Left renal pelvis (tissue), 4 donors: Measurements from ENCODE around the gene WIPF1. TPM values are rescaled to one million over a fixed set of nuclear protein-coding genes. Genes with fewer than 3 reads are reported as not detected.
A peak's percentile ranks its signal among the peaks of the same experiment; 100 is the strongest.

Experiments used
- DNase-seq, 4 donors: peaks; one replicate each; pipeline ENCODE4 v3.0.0-alpha.2; 2013; ENCODE audit warnings: low read depth in 4 of 4, low spot score in 3 of 4
- polyA plus RNA-seq, 4 donors: library from polyadenylated mRNA; unstranded; fragments of 120-200 nt; gene quantifications; one replicate each; pipeline ENCODE4 v1.2.1, GENCODE V29; 2013; ENCODE audit not compliant: insufficient read length in 4 of 4

Gene WIPF1
- polyA plus RNA-seq, 4 donors = 27.6 to 36.6 (median 29.0) TPM

DNA sequence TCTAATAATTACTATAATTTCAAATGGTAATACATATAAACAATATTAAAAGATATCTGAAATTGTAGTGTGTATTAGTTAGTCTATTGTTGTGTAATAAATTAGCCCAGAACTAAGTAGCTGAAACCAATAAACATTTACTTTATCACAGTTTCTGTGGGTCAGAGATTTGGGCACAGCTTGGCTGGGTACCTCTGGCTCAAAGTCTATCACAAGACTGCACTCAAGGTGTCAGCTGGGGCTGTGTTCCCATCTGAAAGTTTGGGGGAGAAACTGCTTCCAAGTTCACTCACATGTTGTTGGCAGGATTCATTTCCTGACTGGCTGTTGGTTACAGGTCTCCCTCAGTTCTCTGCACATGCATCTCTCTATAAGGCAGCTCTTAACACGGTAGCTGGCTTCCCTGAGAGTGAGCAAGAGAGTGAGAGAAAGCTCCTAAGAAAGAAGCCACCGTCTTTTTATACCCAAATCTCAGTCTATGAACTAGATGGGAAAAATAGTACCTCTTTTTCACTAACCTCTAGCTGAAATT, 25.6 kb upstream of the WIPF1 start:
- DNase-seq = no peak

- no peak for DNase-seq
Measured at GRCh38 chr2:174621323-174621722, 23.7 kb upstream of the WIPF1 start.

GRCh38 chr2:174618179-174618578, 20.6 kb upstream of the WIPF1 start:
- no peak for DNase-seq

GRCh38 chr2:174617718-174618117, 20.1 kb upstream of the WIPF1 start:
- DNase-seq = no peak

- DNase-seq = no peak
Measured at GRCh38 chr2:174617120-174617519, 19.5 kb upstream of the WIPF1 start.

GRCh38 chr2:174615871-174616436, 18.4 kb upstream of the WIPF1 start:
- DNase-seq = no peak

DNA sequence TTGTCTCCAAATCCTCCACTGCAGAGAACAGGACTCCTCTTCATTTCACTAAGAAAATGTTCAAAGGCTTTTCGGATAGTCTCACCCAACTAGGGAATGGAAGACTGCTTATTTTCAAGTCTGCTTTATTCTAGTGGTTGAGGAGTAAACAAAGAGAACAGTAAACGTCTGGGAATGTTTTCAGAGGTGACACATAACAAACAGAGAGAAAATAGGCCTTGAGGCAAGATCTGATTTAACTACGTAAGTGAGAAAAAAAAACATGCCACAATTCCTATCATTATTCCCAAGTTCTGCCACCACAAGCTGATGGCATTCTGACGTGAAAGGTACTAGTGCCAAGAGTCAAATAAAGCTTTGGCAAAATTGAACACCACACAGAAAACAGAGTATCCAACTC, 16.7 kb upstream of the WIPF1 start:
- DNase-seq = no peak

- DNase-seq = no peak
Measured at GRCh38 chr2:174613531-174613930, 15.9 kb upstream of the WIPF1 start.

DNA sequence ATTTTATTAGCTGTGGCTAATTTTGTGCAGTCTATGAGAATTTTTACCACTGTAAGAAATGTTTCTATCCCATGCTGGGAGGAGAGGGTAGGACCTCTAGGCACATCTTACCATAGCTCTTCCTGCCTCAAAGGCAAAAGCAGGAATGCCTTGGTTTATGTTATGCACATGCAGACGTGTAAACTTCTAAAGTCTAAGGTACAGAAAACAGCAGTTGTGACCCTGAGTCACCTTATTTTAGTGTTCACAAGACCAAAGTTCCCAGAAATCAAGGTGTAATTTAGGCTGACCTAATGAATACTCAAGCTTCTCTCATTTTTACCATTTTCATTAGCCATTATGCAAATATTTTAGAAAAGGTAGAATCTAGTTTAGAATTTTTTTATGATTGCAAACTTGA, 15.4 kb upstream of the WIPF1 start:
- no peak for DNase-seq

DNA sequence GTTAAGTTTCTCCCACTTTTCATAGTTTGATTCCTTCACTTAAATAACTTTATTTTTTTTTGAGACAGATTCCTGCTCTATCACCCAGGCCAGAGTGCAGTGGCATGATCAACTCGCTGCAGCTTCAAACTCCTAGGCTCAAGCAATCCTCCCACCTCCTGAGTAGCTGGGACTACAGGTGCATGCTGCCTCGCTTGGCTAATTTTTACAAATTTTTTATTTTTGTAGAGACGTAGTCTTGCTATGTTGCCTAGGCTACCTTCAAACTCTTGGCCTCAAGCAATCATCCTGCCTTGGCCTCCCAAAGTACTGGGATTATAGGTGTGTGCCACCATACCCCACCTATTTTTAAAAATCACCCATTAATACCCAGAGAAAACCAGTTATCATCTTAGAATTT, 14.2 kb upstream of the WIPF1 start:
- no peak for DNase-seq

- no peak for DNase-seq
Measured at GRCh38 chr2:174611006-174611405, 13.4 kb upstream of the WIPF1 start.

- DNase-seq = no peak
Measured at GRCh38 chr2:174610243-174610995, 12.8 kb upstream of the WIPF1 start.

- no peak for DNase-seq
Measured at GRCh38 chr2:174609261-174609660, 11.7 kb upstream of the WIPF1 start.

GRCh38 chr2:174608866-174609214, 11.2 kb upstream of the WIPF1 start:
- no peak for DNase-seq

DNA sequence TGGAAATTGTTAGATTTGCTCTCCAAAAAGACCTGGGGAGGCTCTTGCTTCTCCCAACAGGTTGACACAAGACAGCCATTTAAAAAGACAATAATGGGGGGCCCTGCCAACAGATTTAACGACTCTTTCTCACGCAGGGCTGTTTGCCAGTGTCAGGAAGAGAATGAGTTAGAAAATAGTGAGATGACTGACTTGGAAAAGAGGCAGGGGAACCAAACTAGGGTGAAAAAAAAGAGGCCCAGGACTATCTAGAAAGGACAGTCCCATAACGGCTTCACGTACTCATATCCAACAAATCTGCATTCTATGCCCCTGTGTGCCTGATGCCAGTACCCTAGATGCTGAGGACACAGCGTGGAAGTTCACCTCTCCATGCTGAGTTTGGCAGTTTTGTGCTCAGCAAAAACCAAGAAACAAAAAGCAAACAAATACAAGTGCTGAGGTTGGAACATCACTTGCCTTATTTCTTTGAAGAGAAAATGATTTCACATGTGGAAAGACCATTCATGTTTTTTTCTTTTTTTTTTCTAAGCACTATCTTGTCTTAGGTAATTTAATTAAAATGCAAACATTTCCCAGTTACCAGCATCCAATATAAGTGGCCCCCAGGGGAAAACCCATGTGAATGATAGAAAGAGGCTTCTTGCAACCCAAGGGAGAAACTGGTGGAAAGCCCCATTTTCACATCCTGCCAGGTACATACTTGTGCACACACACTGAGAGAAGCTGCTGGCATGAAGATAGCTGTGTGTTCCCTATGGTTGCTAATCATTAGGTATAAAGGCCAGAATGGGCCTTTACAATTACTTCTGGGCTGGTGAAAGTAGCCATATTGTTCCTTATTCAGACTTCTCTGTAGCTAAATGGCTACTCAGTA, 10.6 kb upstream of the WIPF1 start:
- no peak for DNase-seq

- no peak for DNase-seq
Measured at GRCh38 chr2:174607584-174607983, 10.0 kb upstream of the WIPF1 start.

GRCh38 chr2:174606336-174606735, 8.7 kb upstream of the WIPF1 start:
- no peak for DNase-seq

- DNase-seq = no peak
Measured at GRCh38 chr2:174605687-174606086, 8.1 kb upstream of the WIPF1 start.

DNA sequence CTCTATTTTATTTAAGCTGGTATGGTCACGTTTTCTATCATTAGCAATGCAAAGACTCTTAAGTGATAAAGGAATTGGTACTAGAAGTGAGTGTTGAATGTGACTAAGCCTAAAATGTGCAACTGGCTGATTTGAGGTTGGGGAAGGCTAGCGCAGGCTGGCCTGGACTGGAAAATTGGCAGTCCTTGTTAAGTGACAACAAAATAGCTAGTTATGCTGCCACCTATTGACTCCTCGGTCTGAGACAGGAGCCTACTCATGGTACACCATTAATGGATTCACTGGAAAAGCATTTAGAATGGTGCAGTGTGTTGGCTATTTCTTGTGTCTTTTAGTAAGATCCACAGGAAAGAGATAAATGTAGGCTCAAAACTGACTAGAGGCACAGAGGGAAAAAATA, 5.7 kb upstream of the WIPF1 start:
- DNase-seq = peak in 1 of 4 donors; percentile 26

DNA sequence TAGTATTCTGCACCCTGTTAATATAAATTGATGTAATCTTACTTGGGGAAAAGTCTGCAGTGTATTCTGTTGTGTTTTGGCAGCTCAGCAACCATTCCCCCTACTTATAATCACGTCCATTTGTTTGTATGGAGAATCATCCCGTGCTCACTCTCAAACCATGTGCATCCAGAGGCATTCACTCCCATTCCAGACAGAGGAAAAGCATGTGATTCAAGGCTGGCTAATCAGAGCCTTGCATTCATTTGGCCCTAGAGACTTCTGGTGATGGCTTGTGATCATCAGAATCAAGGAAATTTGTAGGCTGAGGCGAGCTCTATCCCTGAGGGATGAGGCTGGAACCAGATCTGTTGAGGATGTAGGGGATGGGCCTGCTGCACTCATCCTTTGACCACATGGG, 5.1 kb upstream of the WIPF1 start:
- no peak for DNase-seq

GRCh38 chr2:174600349-174600748, 2.7 kb upstream of the WIPF1 start:
- no peak for DNase-seq
